GM18868 (cell line): ENCODE results near the gene S100P.
"Not testable (repeated sequence)": the region's sequence is repeated elsewhere in the genome, so short reads cannot be mapped to it uniquely, and the experiment has no call there.

ENCODE experiments used
- ATAC-seq: cut with Tn5 transposase; IDR thresholded peaks from one replicate; pipeline ENCODE4 v1.9.1; 2021; ENCODE audit warnings: mild to moderate bottlenecking, moderate library complexity; ENCODE audit not compliant: unreplicated experiment

The S100P gene

GRCh38 chr4:6693231-6694176 is at the start of gene S100P:
Gene S100P (plus strand): TSS chr4:6693878. CDS start chr4:6693933, 55 bp downstream.
- ATAC-seq, result no peak

- no peak for ATAC-seq
Measured at GRCh38 chr4:6644792-6645530, 48.7 kb upstream of the S100P start.

GRCh38 chr4:6647169-6647568 is 46.5 kb upstream of the S100P start:
- no peak for ATAC-seq

GRCh38 chr4:6647582-6648230 is 46.0 kb upstream of the S100P start:
- no peak for ATAC-seq

- no peak for ATAC-seq
Measured at GRCh38 chr4:6649216-6649615, 44.5 kb upstream of the S100P start.

- not testable (repeated sequence) for ATAC-seq
Measured at GRCh38 chr4:6654211-6654610, 39.5 kb upstream of the S100P start.

GRCh38 chr4:6655291-6655690 is 38.4 kb upstream of the S100P start:
- ATAC-seq, result not testable (repeated sequence)

GRCh38 chr4:6655924-6656323 is 37.8 kb upstream of the S100P start:
- ATAC-seq, result no peak

GRCh38 chr4:6657242-6658208 is 36.2 kb upstream of the S100P start:
- no peak for ATAC-seq

GRCh38 chr4:6658209-6658595 is 35.5 kb upstream of the S100P start:
- no peak for ATAC-seq

- ATAC-seq, result peak; percentile 60
Measured at GRCh38 chr4:6658597-6659075, 35.0 kb upstream of the S100P start.

GRCh38 chr4:6659897-6660296 is 33.8 kb upstream of the S100P start:
- ATAC-seq, result no peak

- no peak for ATAC-seq
Measured at GRCh38 chr4:6660430-6660829, 33.2 kb upstream of the S100P start.

- ATAC-seq, result no peak
Measured at GRCh38 chr4:6662591-6662990, 31.1 kb upstream of the S100P start.

GRCh38 chr4:6663596-6664393 is 29.9 kb upstream of the S100P start:
- no peak for ATAC-seq

GRCh38 chr4:6665320-6665654 is 28.4 kb upstream of the S100P start:
- ATAC-seq, result no peak

GRCh38 chr4:6668391-6668790 is 25.3 kb upstream of the S100P start:
- no peak for ATAC-seq

GRCh38 chr4:6671648-6672047 is 22.0 kb upstream of the S100P start:
- ATAC-seq, result no peak

GRCh38 chr4:6672131-6672530 is 21.5 kb upstream of the S100P start:
- no peak for ATAC-seq
